ENCODE measurements around the gene KRTAP13-2. TPM values are rescaled to one million over a fixed set of nuclear protein-coding genes. Genes with fewer than 3 reads are reported as not detected.

Gene KRTAP13-2
- total RNA-seq, 1 donor from 2014 or later: not detected

Small RNAs within 50 kb of the gene (microRNA-seq; reads per million reads assigned to microRNA genes)
- not detected for gene MIR4327

Small RNAs within 50 kb of the gene (small RNA-seq; reads per million reads assigned to genes)
- gene KRTAP23-1: not detected
- not detected for gene MIR4327

Other genes with a start within 250 kb of the KRTAP13-2 start
- not detected in 2 replicates for gene CLDN17, start 205.5 kb downstream of the KRTAP13-2 start, total RNA-seq (ENCODE audit: low replicate concordance)
- gene CLDN8, start 156.2 kb downstream of the KRTAP13-2 start, total RNA-seq (ENCODE audit: low replicate concordance): not detected in 2 replicates
- gene KRTAP24-1, start 89.3 kb downstream of the KRTAP13-2 start, total RNA-seq (ENCODE audit: low replicate concordance): not detected in 2 replicates
- gene KRTAP25-1, start 82.8 kb downstream of the KRTAP13-2 start, total RNA-seq (ENCODE audit: low replicate concordance): not detected in 2 replicates
- not detected in 2 replicates for gene KRTAP26-1, start 52.0 kb downstream of the KRTAP13-2 start, total RNA-seq (ENCODE audit: low replicate concordance)
- not detected in 2 replicates for gene KRTAP27-1, start 34.6 kb downstream of the KRTAP13-2 start, total RNA-seq (ENCODE audit: low replicate concordance)
- gene KRTAP23-1, start 23.7 kb downstream of the KRTAP13-2 start, total RNA-seq (ENCODE audit: low replicate concordance): not detected in 2 replicates
- not detected in 2 replicates for gene KRTAP13-1, start 23.8 kb upstream of the KRTAP13-2 start, total RNA-seq (ENCODE audit: low replicate concordance)
- not detected in 2 replicates for gene KRTAP13-3, start 53.7 kb upstream of the KRTAP13-2 start, total RNA-seq (ENCODE audit: low replicate concordance)
- not detected in 2 replicates for gene KRTAP13-4, start 57.9 kb upstream of the KRTAP13-2 start, total RNA-seq (ENCODE audit: low replicate concordance)
- gene KRTAP15-1, start 68.0 kb upstream of the KRTAP13-2 start, total RNA-seq (ENCODE audit: low replicate concordance): not detected in 2 replicates
- not detected in 2 replicates for gene KRTAP19-1, start 108.1 kb upstream of the KRTAP13-2 start, total RNA-seq (ENCODE audit: low replicate concordance)
- gene KRTAP19-2, start 115.2 kb upstream of the KRTAP13-2 start, total RNA-seq (ENCODE audit: low replicate concordance): not detected in 2 replicates
- not detected in 2 replicates for gene KRTAP19-3, start 119.7 kb upstream of the KRTAP13-2 start, total RNA-seq (ENCODE audit: low replicate concordance)
- gene KRTAP19-4, start 124.9 kb upstream of the KRTAP13-2 start, total RNA-seq (ENCODE audit: low replicate concordance): not detected in 2 replicates
- not detected in 2 replicates for gene KRTAP19-5, start 129.9 kb upstream of the KRTAP13-2 start, total RNA-seq (ENCODE audit: low replicate concordance)
- not detected in 2 replicates for gene KRTAP19-6, start 169.6 kb upstream of the KRTAP13-2 start, total RNA-seq (ENCODE audit: low replicate concordance)
- not detected in 2 replicates for gene KRTAP19-7, start 189.0 kb upstream of the KRTAP13-2 start, total RNA-seq (ENCODE audit: low replicate concordance)
- not detected in 2 replicates for gene KRTAP22-2, start 218.1 kb upstream of the KRTAP13-2 start, total RNA-seq (ENCODE audit: low replicate concordance)
- gene KRTAP6-3, start 220.2 kb upstream of the KRTAP13-2 start, total RNA-seq (ENCODE audit: low replicate concordance): not detected in 2 replicates
- gene KRTAP6-2, start 226.6 kb upstream of the KRTAP13-2 start, total RNA-seq (ENCODE audit: low replicate concordance): not detected in 2 replicates
- gene KRTAP22-1, start 228.8 kb upstream of the KRTAP13-2 start, total RNA-seq (ENCODE audit: low replicate concordance): not detected in 2 replicates
- gene KRTAP6-1, start 241.7 kb upstream of the KRTAP13-2 start, total RNA-seq (ENCODE audit: low replicate concordance): not detected in 2 replicates
- not detected in 2 replicates for gene KRTAP20-1, start 244.2 kb upstream of the KRTAP13-2 start, total RNA-seq (ENCODE audit: low replicate concordance)
- gene KRTAP20-4, start 248.4 kb upstream of the KRTAP13-2 start, total RNA-seq (ENCODE audit: low replicate concordance): not detected in 2 replicates